Rectal smooth muscle tissue (tissue), 1 donor: Measurements from ENCODE around the gene AXIN2.

Experiments
- H3K27ac ChIP-seq: one replicate; pipeline ENCODE4 v1.7.0; 2013; ENCODE audit warnings: low read depth, low read length, inconsistent platforms
- H3K27me3 ChIP-seq: one replicate; pipeline ENCODE4 v1.7.0; 2013; ENCODE audit warnings: low read length; ENCODE audit not compliant: control insufficient read depth, insufficient read depth
- H3K36me3 ChIP-seq: one replicate; pipeline ENCODE4 v1.7.0; 2013; ENCODE audit warnings: low read length; ENCODE audit not compliant: control insufficient read depth, insufficient read depth
- H3K4me1 ChIP-seq: one replicate; pipeline ENCODE4 v1.7.0; 2013; ENCODE audit warnings: low read length; ENCODE audit not compliant: control insufficient read depth, insufficient read depth
- H3K4me3 ChIP-seq: one replicate; pipeline ENCODE4 v1.7.0; 2013; ENCODE audit warnings: low read length
- H3K9ac ChIP-seq: one replicate; pipeline ENCODE4 v1.7.0; 2013; ENCODE audit warnings: low read length

The AXIN2 gene

DNA sequence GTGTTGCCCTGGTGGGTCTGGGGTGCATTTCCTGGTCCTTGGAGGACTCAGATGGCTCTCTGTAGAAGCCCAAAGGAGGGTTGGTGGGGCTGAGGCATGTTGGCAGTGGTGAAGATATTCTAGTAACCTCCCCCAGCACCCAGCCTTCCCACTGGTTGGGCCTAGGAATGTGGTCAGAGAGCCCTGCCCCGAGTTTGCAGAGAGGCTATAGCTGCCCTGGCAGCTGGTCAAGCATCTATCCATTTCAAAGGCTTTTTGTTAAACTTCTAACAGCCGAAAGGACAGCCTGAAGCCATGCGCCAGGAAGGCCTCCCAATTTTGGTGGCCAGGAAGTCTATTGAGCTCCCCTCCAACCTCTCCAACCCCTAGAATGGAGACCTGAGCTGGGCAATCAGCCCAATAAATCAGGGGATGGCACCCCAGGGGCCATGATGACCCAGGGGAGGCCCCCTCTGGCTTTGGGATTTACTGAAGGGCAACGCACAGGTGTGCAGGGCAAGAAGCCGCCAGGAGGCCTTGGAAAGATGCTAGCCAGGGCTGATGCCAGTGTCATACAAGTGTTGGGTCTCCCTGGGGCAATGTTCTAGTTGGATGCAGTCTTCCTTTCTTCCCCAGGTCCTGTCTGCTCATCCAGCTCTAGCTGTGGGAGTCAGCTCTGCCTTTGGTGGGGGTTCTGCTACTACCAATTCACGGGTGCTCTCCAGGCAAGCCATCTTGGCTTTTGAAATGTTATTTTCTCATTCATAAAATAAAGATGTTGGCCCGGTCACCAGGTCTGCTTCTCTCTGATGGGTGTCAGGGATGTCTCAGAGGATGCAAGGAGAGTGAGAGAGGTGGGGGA is 30.9 kb upstream of the AXIN2 start:
- Histone ChIP-seq H3K9ac (no peak overlapping the region), H3K27me3 (no peaks in the 10 kb centered on the region), H3K4me3 (no peak overlapping the region), H3K4me1 (no peaks in the 10 kb centered on the region), H3K36me3 (no peaks in the 10 kb centered on the region), H3K27ac (no peak overlapping the region)

DNA sequence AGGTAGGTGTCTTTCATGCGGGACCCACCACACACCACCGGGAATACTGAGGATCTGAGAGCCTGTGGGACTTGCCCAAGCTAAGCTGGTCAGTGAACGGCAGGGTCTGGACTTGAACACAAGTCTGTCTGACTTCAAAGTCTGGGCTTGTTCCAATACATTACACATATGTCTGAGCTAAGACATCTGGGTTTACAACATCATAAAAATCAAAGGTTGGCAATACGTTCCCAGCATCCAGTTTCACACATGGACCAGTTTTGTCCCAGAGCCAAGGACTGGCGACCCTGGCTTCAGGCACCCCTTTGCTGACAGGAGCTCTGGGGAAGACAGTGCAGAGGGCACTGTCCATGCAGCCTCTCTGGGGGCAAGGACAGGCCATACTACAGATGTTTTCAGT is 27.9 kb upstream of the AXIN2 start:
- H3K36me3 ChIP-seq, result no peaks in the 10 kb centered on the region
- no peak overlapping the region for H3K27ac ChIP-seq
- H3K27me3 ChIP-seq, result no peaks in the 10 kb centered on the region
- H3K9ac ChIP-seq, result no peak overlapping the region
- no peak overlapping the region for H3K4me3 ChIP-seq
- H3K4me1 ChIP-seq, result no peaks in the 10 kb centered on the region

DNA sequence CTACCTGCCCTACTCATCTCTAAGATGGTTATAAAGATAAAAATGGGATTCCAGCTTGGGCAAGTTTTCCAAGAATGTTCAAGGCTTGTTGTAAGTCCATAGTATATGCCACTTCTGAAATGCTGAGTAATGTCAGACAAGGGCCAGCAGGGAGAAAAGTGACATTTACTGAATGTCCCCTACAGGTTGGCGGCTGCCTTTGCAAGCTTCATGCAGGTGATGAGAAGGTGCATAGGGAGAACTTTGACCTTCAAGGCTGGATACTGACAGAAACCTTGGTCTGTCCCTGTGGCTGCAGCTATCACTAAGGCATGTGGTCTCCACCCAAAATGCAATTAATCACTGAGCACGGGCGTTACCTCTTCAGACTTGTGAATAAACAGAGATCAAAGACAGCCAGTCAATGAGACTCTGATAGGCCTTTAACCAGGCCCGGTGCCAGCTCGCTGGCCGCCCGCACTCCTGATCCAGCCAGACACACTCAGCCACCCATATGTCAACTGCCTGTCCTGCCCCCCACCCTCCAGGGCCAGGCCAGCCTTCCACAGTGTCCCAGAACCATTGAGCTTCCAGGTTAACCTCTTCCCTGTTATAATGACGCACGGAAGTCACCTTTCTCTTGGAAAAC is 26.8 kb upstream of the AXIN2 start:
- no peak overlapping the region for H3K9ac ChIP-seq

DNA sequence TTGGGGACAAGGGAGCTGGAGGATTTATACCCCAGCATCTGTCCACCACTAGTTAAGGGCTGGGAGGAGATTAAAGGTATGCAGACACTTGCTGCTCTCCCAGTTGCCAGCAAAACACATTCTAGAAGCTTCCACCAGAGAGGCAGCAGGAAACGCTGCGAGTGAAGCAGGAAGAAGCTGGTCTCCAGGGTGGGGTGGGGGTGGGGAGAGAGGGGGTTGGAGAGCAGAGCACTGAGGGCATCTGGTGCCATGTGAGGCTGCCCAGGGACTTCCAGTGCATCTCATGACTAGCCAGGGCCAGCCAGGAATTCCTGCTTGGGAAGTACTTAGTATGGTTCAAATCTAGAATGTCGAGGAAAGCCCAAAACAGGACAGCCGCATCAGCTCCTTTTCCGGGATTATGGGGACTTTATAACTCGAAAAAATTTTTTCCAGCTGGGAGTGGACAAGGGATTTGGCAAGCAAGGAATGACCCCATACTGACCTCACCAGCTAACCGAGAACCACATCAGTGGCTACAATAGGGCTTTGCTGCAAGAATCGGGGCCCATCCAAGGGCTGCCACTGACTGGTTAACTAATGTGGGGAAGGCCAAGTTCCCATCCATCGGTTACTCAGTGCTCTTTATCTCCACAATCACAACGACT is 26.2 kb upstream of the AXIN2 start:
- no peaks in the 10 kb centered on the region for H3K4me1 ChIP-seq
- H3K27ac ChIP-seq, result no peak overlapping the region

More for the DNA sequence above, 26.8 kb upstream of the AXIN2 start:
- H3K4me3 ChIP-seq, result no peak overlapping the region
- no peak overlapping the region for H3K27ac ChIP-seq
- no peaks in the 10 kb centered on the region for H3K36me3 ChIP-seq
- H3K27me3 ChIP-seq, result no peaks in the 10 kb centered on the region
- no peaks in the 10 kb centered on the region for H3K4me1 ChIP-seq

DNA sequence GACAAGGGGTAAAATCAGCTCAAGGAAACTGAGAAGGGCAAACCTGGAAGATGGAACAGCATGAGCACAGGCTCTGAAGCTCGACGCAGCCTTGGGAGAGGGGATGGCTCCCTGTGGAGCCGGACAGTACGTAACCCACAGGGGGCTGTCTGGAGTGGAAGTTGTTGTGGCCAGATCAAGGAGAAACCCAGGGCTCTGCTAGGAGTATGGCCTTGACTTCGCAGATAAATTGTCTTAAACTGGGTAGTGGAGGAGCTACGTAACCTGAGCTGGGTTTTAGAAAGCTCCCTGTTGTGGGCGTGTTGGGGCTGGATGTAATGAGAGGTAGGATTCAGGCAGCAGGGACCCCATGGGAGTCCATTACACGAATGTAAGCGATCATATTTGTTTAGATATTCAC is 25.5 kb upstream of the AXIN2 start:
- no peaks in the 10 kb centered on the region for H3K4me1 ChIP-seq
- no peak overlapping the region for H3K4me3 ChIP-seq
- H3K27ac ChIP-seq, result no peak overlapping the region
- H3K9ac ChIP-seq, result no peak overlapping the region
- H3K27me3 ChIP-seq, result no peaks in the 10 kb centered on the region
- H3K36me3 ChIP-seq, result no peaks in the 10 kb centered on the region

More for the DNA sequence above, 26.2 kb upstream of the AXIN2 start:
- Histone ChIP-seq H3K27me3 (no peaks in the 10 kb centered on the region), H3K9ac (no peak overlapping the region), H3K4me3 (no peak overlapping the region), H3K36me3 (no peaks in the 10 kb centered on the region)

DNA sequence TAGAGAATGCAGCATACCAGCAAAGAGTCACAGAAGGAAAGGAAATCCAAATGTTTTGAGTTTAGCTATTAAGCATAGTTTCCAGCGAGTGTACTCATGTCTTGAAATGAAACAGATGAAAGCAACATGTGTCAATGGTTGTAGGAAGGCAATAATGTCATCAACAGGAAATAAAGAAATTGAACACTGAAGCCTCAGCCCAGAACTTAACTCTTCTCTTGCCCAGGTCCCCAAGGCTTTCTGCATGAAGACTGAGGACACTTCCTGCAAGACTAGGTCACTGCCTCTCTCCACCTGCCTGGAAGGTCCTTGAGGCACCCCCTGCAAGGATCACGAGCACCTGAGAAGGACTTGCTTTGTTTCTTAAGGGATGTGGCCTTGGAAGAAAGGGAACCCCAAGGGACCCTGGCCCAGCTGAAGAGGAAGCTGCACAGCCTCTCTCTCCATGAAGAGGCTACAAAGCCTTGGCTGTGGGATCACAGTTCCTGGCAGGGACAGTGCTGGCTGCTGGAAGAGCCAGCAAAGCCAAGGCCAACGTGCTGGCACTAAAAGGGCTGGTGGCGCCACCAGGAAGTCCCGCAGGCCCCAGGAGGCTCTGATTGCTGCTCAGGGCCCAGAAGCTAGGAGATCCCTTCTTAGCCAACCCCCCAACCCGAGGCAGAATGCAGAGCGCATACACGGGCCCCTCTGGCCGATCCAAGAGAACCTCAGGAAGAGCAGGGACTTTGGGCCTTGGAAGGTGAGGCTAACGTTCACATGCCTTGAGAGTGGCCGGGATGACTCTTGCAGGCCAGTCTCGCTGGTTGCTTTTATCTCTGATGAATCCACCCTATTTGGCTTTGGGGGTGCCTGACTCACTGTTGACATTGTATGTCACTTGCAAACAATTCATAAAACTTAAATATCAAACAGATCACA is 23.4 kb upstream of the AXIN2 start:
- H3K4me1 ChIP-seq, result no peaks in the 10 kb centered on the region
- H3K4me3 ChIP-seq, result no peak overlapping the region
- H3K27me3 ChIP-seq, result no peaks in the 10 kb centered on the region
- no peaks in the 10 kb centered on the region for H3K36me3 ChIP-seq
- H3K27ac ChIP-seq, result no peak overlapping the region
- H3K9ac ChIP-seq, result no peak overlapping the region

DNA sequence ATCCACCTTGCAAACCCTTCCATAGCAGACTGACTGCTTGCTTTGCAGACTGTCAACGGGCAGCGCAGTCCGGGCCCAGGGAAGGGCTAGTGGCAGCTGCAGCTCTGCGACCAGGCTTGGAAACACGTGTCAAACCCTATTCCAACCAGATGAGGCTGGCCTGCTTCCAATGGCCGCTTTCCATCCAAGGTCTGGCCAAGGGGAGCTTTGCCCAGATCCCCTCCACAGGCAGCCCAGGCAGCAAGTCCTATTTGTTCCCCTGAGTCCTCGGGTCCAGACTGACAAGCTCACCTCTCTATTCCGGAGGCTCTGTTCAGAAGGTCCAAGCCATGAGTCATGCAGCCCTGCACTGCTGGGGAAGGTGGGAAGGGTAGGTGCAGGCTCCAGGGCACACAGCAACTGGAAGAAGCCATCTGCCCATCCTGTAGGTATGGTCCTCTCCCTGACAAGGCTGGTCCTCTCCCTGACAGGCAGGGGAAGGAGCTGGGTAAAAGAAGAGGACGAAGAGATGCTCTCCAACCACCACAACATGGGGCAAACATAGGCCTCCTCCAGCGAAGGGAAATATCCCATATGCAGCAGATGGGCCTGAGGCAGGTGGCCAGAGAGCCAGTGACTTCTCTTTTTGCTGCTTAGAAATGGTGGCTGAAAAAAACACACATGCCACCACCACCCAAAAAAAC is 22.6 kb upstream of the AXIN2 start:
- H3K36me3 ChIP-seq, result no peaks in the 10 kb centered on the region
- no peak overlapping the region for H3K4me3 ChIP-seq
- H3K27me3 ChIP-seq, result no peaks in the 10 kb centered on the region
- no peaks in the 10 kb centered on the region for H3K4me1 ChIP-seq
- no peak overlapping the region for H3K9ac ChIP-seq
- H3K27ac ChIP-seq, result no peak overlapping the region

DNA sequence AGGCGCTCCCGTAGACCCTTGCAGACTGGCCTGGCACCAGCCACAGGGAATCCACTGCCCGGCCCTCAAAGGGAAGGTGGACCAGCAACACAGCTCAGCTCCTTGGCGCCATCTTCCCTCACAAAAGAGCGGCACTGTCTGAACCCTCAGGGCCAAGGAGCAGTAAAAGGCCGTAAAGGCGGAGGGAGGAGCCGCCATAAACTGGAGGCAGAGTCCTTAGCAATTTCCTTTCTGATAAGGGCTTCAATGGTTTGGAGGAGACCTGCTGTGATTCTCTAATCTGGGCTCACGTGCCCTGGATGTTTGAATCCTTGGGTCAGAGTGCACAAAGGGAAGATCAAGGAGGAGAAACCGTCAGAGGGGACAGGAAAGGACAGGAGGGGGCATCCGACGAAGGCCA is 15.5 kb upstream of the AXIN2 start:
- Histone ChIP-seq H3K9ac (no peak overlapping the region), H3K27ac (no peak overlapping the region), H3K27me3 (no peaks in the 10 kb centered on the region), H3K36me3 (no peaks in the 10 kb centered on the region), H3K4me3 (no peak overlapping the region), H3K4me1 (no peaks in the 10 kb centered on the region)

DNA sequence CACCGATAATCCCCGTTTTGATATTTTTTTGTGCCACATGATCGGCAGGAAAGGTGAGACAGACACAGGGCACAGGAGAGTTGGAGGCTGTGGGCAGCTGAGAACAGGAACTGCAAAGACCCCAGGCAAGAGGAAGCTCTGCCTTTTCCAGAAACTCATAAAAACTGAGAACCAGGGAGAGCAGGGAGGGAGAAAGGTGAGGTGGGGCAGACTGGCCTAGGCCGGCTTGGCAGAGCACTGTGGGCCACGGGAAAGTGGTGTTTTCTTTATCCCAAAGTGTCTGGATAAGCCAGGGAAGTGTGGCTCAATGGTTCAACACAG is 11.8 kb upstream of the AXIN2 start:
- H3K9ac ChIP-seq, result no peak overlapping the region
- no peaks in the 10 kb centered on the region for H3K4me1 ChIP-seq
- no peak overlapping the region for H3K4me3 ChIP-seq
- no peak overlapping the region for H3K27ac ChIP-seq
- no peaks in the 10 kb centered on the region for H3K27me3 ChIP-seq
- no peaks in the 10 kb centered on the region for H3K36me3 ChIP-seq

DNA sequence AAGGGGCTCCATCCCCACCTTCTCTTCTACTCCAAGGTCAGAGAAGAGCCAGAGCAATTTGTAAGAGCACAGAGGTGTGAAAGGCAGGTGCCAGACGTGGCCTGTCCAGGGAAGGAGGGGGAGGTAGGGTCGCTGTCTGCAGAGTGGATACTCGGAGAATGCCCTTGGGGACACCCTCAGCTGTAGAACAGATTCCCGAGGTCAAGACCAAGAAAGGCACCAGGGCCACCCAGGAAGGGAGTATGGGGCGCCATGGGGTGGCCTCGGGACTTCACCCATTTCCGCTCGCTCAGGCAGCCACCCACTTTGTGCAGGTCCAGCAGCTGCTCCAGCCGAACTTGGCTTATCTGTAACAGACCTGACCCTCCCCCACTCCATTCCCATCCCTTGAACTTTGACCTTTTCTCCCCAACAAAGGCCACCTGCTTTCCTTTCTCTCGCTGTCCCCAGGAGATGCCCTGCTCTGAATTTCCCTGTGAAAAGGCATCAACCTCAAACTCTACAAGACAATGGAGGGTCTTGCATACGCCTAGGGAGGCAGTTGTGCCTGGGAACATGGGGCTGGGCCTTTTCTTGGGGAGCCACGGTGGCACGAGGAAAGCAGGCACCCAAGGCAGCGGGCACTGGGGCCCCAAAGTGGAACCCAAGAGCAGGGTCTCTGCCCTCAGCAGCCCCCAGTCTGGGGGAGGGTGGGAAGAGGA is 11.3 kb upstream of the AXIN2 start:
- Histone ChIP-seq H3K27me3 (no peaks in the 10 kb centered on the region), H3K4me1 (no peaks in the 10 kb centered on the region), H3K27ac (no peak overlapping the region), H3K36me3 (no peaks in the 10 kb centered on the region), H3K4me3 (no peak overlapping the region), H3K9ac (no peak overlapping the region)

DNA sequence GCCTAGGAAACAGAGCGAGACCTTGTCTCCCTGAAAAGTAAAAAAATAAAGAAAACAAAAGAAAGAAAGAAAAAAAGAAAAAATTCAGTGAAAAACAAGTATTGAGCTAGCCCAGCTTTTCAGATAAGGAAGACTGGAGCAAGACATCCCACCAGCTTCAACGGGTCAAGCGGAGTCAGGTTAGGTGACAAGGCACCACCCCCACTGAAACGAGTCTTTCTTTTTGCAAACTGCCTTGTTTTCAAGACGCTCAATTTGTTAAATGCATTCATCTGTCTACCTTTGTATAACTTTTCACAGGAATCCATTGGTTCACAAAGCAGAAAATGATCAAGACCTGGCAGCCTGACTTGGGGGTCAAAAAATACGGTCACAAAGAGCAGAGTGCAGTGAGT is 10.7 kb upstream of the AXIN2 start:
- no peak overlapping the region for H3K27ac ChIP-seq
- no peak overlapping the region for H3K4me3 ChIP-seq
- H3K36me3 ChIP-seq, result no peaks in the 10 kb centered on the region
- H3K9ac ChIP-seq, result no peak overlapping the region
- H3K4me1 ChIP-seq, result no peaks in the 10 kb centered on the region
- no peaks in the 10 kb centered on the region for H3K27me3 ChIP-seq
